Mucosa of descending colon (tissue), 3 donors: ENCODE measurements around the gene TTC6. TPM values are rescaled to one million over a fixed set of nuclear protein-coding genes. Genes with fewer than 3 reads are reported as not detected.
"Not testable (repeated sequence)": the region's sequence is repeated elsewhere in the genome, so short reads cannot be mapped to it uniquely, and the experiment has no call there.

Source experiments
- ATAC-seq: fragments of 200-7000 bp; cut with Tn5 transposase; one replicate; pipeline ENCODE4 v1.9.1; 2020; ENCODE audit warnings: mild to moderate bottlenecking, moderate library complexity
- DNase-seq, 3 donors: peaks; one replicate each; pipeline ENCODE4 v3.0.0-alpha.2; 2020
- H3K36me3 ChIP-seq: fragments of 200-600 bp; one replicate; pipeline ENCODE4 v1.8.0; 2021; ENCODE audit warnings: low read depth, mild to moderate bottlenecking
- H3K4me1 ChIP-seq: fragments of 200-600 bp; one replicate; pipeline ENCODE4 v1.8.0; 2021; ENCODE audit warnings: low read depth, mild to moderate bottlenecking
- H3K4me3 ChIP-seq: fragments of 200-600 bp; one replicate; pipeline ENCODE4 v1.8.0; 2021; ENCODE audit warnings: mild to moderate bottlenecking
- H3K9me3 ChIP-seq: fragments of 200-600 bp; one replicate; pipeline ENCODE4 v1.8.0; 2021; ENCODE audit warnings: mild to moderate bottlenecking
- intact Hi-C, 2 donors: fragments of 100-400 bp; cut with DNase I in 1 of 2; cut with micrococcal nuclease in 1 of 2; formaldehyde crosslinking; loops; one replicate each; pipeline versions ENCODE4 v1.11.0 to v1.11.1; 2022; cut with DNase I, micrococcal nuclease
- total RNA-seq, 3 donors: library from RNA; stranded (reverse); fragmentation: NEBNext Ultra II Directional in 2 of 3; extraction: Animal tissue kit (Norgen Biotek cat#: 25700) in 2 of 3; gene quantifications; one replicate each; pipeline versions ENCODE4 v1.2.1 to v1.2.4, GENCODE V29; 2021 to 2023
- TF ChIP-seq, protein P1 (sequence below): fragments of 200-600 bp; IDR thresholded peaks from one replicate; pipeline ENCODE4 v1.8.0; 2022; ENCODE audit warnings: antibody characterized with exemption, mild to moderate bottlenecking
- donor health status: DM: no; HTN: no; CAD: no; lungs with moderate emphysema.
- donor health status: DM: no; HTN: no; CAD: no.
- donor health status: DM: no; HTN: yes; CAD: no.

The TTC6 gene
- total RNA-seq, 3 donors from 2014 or later = 1.7 to 9.2 (median 4.8) TPM

DNA sequence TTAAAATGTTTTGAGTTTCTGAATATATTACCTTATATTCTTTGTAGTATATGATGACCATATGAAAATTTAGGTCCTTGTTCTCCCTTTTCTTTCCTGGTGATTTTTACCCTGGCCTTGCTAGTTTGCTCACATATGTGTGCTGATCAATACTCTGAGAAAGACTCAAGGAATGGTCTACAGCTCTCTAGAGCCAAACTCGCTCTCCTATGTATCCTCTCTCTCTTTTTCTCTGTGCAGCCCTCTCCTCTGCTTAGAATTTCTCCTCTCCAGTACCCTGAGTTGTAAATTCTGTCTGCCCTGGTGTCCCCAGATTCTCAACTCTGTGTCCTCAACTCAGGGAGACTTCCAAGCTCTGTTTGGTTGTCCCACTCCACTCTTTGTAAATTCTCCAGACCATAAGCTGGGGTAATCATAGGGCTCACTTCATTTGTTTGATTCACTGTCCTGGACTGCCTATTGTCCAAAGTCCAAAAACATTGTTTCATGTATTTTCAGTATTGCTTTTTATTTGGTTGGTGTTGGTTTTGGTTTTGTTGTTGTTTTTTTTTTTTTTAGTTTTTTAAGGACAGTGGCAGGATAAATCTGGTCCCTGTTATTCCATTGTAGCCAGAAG lies 41.4 kb upstream of the TTC6 start:
- peaks cover 4% of the 10 kb centered on the region for H3K9me3 ChIP-seq
- ATAC-seq = peak; percentile 43
- TF ChIP-seq, protein P1, sequence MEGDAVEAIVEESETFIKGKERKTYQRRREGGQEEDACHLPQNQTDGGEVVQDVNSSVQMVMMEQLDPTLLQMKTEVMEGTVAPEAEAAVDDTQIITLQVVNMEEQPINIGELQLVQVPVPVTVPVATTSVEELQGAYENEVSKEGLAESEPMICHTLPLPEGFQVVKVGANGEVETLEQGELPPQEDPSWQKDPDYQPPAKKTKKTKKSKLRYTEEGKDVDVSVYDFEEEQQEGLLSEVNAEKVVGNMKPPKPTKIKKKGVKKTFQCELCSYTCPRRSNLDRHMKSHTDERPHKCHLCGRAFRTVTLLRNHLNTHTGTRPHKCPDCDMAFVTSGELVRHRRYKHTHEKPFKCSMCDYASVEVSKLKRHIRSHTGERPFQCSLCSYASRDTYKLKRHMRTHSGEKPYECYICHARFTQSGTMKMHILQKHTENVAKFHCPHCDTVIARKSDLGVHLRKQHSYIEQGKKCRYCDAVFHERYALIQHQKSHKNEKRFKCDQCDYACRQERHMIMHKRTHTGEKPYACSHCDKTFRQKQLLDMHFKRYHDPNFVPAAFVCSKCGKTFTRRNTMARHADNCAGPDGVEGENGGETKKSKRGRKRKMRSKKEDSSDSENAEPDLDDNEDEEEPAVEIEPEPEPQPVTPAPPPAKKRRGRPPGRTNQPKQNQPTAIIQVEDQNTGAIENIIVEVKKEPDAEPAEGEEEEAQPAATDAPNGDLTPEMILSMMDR = no peak
- no peak for DNase-seq
- H3K4me3 ChIP-seq = no peak overlapping the region
- no peaks in the 10 kb centered on the region for H3K4me1 ChIP-seq
- no peaks in the 10 kb centered on the region for H3K36me3 ChIP-seq
- intact Hi-C loops = no loop called here

DNA sequence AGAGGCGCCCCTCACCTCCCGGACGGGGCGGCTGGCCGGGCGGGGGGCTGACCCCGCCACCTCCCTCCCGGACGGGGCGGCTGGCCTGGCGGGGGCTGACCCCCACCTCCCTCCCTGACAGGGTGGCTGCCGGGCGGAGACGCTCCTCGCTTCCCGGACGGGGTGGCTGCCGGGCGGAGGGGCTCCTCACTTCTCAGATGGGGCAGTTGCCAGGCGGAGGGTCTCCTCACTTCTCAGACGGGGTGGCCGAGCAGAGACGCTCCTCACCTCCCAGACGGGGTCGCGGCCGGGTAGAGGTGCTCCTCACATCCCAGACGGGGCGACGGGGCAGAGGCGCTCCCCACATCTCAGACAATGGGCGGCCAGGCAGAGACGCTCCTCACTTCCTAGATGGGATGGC lies 39.8 kb upstream of the TTC6 start:
- H3K4me3 ChIP-seq, H3K36me3 ChIP-seq, ATAC-seq, H3K9me3 ChIP-seq, H3K4me1 ChIP-seq, intact Hi-C loops, DNase-seq: not testable (repeated sequence)

DNA sequence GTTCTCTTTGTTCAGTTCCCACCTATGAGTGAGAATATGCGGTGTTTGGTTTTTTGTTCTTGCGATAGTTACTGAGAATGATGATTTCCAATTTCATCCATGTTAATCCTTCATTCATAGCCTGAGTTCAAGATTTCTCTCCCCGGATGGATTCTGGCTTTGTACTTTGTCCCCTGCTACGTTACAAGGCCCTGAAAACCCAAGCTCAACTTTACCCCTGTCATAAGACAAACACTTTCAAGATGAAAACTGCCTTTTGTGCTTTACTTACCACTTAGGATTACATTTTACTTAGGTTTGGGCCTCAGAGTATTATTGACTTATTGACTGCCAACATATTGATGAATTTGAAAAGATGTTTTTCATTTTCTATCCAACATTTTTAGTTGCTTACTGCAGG lies 36.7 kb upstream of the TTC6 start:
- ATAC-seq (no peak), DNase-seq (no peak)
- TF ChIP-seq, protein P1 = no peak
- H3K4me3 ChIP-seq = no peak overlapping the region
- no peaks in the 10 kb centered on the region for H3K36me3 ChIP-seq
- H3K4me1 ChIP-seq = no peaks in the 10 kb centered on the region
- intact Hi-C loops = no loop called here
- no peaks in the 10 kb centered on the region for H3K9me3 ChIP-seq

DNA sequence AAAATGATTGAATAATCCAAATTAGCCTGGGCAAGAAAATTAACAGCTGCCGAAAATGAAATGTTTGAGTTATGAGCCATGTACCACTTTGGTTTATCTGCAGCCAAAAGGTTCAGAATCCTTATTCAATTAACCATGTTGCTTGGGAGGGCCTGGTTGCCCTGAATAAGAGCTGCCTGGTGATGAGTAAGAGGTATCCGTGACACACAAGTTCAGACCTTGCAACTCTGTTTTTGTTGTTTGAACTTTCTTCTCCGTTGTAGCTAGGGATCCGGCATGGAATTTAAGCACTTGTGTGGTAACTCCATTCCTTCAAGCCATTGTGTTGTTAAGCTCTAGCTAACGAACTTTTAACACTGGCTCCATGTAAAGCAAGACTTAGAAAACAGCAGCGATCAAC lies 36.0 kb upstream of the TTC6 start:
- DNase-seq (no peak), ATAC-seq (no peak)
- H3K4me3 ChIP-seq = no peak overlapping the region
- intact Hi-C loops = no loop called here
- H3K9me3 ChIP-seq = no peaks in the 10 kb centered on the region
- H3K36me3 ChIP-seq = no peaks in the 10 kb centered on the region
- H3K4me1 ChIP-seq = no peaks in the 10 kb centered on the region
- TF ChIP-seq, protein P1 = no peak

DNA sequence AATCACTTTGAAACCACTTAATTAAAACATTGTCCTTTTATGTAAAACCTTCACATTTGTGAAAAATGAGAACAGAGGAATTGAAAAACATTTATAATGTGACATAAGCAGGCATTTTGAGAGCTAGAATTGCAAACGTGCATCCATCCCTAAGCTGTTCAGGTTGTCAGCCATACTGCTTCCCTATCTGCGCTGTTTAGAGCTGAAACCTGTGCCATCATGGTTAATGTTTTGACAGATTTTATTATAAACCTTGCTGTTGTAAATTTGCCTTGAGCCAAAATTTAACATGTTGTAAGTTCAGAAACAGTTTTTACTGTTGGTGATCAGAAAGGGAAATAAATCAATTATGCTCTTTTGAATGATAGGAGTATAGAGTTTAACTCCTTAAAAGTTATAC lies 32.2 kb upstream of the TTC6 start:
- Histone ChIP-seq H3K9me3 (no peaks in the 10 kb centered on the region), H3K36me3 (no peaks in the 10 kb centered on the region), H3K4me3 (no peak overlapping the region), H3K4me1 (no peaks in the 10 kb centered on the region)
- DNase-seq (peak in 1 of 3 donors; percentile 49), ATAC-seq (peak; percentile 68)
- intact Hi-C loops = loop anchor here in 1 of 2 donors (10.0 kb wide), 1 partner anchor 318 kb away; no protein-coding TSS in a partner anchor
- TF ChIP-seq, protein P1 = no peak

DNA sequence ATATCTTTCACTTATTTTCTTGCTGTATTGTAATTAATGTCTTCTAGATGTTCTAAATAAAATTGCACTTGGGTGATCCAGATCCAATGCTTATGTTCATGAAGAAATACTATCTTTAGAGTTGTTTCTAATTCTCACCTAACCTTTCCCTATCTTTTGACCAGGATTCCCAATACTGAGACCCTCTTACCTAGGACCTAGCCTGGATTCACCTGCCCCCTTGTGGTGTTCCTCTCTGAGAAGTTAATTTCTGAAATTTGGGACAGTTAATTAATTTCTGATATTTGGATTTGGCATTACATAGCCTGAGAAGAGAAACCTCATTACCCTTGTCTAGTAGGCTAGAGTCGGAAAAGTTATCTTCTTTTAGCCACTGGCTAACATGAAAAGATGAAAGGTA lies 29.9 kb upstream of the TTC6 start:
- DNase-seq = peak in 1 of 3 donors; percentile 63
- H3K36me3 ChIP-seq = no peaks in the 10 kb centered on the region
- intact Hi-C loops = loop anchor here in 1 of 2 donors (10.0 kb wide), 1 partner anchor 321 kb away; no protein-coding TSS in a partner anchor
- TF ChIP-seq, protein P1 = no peak
- H3K4me1 ChIP-seq = no peaks in the 10 kb centered on the region
- no peak overlapping the region for H3K4me3 ChIP-seq
- H3K9me3 ChIP-seq = no peaks in the 10 kb centered on the region
- no peak for ATAC-seq
